ENCODE data around the gene TPP2. TPM values are rescaled to one million over a fixed set of nuclear protein-coding genes. Genes with fewer than 3 reads are reported as not detected.

TPP2 gene
- total RNA-seq, 2 donors from 2014 or later: 41.7 to 49.9 TPM

DNA sequence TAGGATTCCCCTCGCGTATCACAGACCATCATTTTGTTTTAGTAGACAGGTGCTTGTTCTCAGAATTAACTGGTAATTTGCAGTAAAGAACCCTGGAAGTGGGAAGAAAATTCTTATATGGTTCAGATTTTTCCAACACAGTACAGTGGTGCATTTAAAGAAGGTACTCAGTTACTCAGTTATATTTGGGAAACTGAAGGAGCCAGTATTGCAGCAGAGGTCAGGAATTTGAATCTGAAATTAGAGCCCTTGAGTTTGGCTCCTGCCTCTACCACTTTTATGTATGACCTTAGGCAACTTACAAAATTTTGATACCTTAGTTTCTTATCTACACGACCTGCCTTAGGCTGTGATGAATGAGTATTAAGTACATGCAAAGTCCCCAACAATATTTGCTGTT lies 78.3 kb downstream of the TPP2 start:
- Histone ChIP-seq H3K4me3 (no peak overlapping the region), H3K36me3 (peaks cover 24% of the 10 kb centered on the region), H3K27ac (no peak overlapping the region), H3K27me3 (replicated peaks; ENCODE audit: insufficient read depth) (no peaks in the 10 kb centered on the region), H3K4me1 (ENCODE audit: control insufficient read depth in 1 of 2, low read depth in 2 of 2) (no peaks in the 10 kb centered on the region), H3K9me3 (no peaks in the 10 kb centered on the region)
- ATAC-seq (ENCODE audit: insufficient number of reproducible peaks, low FRiP score, low read depth) (no peak), DNase-seq (ENCODE audit: low spot score) (no peak)
- TF ChIP-seq, protein P1, sequence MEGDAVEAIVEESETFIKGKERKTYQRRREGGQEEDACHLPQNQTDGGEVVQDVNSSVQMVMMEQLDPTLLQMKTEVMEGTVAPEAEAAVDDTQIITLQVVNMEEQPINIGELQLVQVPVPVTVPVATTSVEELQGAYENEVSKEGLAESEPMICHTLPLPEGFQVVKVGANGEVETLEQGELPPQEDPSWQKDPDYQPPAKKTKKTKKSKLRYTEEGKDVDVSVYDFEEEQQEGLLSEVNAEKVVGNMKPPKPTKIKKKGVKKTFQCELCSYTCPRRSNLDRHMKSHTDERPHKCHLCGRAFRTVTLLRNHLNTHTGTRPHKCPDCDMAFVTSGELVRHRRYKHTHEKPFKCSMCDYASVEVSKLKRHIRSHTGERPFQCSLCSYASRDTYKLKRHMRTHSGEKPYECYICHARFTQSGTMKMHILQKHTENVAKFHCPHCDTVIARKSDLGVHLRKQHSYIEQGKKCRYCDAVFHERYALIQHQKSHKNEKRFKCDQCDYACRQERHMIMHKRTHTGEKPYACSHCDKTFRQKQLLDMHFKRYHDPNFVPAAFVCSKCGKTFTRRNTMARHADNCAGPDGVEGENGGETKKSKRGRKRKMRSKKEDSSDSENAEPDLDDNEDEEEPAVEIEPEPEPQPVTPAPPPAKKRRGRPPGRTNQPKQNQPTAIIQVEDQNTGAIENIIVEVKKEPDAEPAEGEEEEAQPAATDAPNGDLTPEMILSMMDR (IDR thresholded peaks at IDR 0.05): no peak

DNA sequence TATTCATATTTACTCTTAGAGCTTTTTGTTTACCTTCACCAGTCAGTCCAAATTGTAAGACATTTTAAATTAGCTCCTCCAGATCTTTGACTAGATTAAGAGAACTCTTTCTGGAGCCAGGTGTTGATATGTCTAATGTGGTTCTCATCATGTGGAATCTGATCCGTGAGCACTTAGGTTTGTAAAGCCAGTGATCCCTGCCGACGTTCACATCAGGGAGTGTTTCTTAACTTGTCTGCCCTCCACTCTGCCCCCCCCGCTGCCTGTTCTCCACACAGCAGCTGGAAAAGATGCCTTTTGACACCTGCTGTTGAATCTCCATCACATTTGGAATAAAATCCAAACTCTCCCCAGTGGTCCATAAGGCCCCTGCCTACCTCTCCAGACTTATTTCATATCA lies 80.3 kb downstream of the TPP2 start:
- DNase-seq (ENCODE audit: low spot score) (no peak), ATAC-seq (ENCODE audit: insufficient number of reproducible peaks, low FRiP score, low read depth) (no peak)
- TF ChIP-seq, protein P1 (IDR thresholded peaks at IDR 0.05): no peak
- Histone ChIP-seq H3K4me3 (no peak overlapping the region), H3K27me3 (replicated peaks; ENCODE audit: insufficient read depth) (no peaks in the 10 kb centered on the region), H3K4me1 (ENCODE audit: control insufficient read depth in 1 of 2, low read depth in 2 of 2) (no peaks in the 10 kb centered on the region), H3K36me3 (peaks cover 12% of the 10 kb centered on the region), H3K9me3 (no peaks in the 10 kb centered on the region), H3K27ac (no peak overlapping the region)

DNA sequence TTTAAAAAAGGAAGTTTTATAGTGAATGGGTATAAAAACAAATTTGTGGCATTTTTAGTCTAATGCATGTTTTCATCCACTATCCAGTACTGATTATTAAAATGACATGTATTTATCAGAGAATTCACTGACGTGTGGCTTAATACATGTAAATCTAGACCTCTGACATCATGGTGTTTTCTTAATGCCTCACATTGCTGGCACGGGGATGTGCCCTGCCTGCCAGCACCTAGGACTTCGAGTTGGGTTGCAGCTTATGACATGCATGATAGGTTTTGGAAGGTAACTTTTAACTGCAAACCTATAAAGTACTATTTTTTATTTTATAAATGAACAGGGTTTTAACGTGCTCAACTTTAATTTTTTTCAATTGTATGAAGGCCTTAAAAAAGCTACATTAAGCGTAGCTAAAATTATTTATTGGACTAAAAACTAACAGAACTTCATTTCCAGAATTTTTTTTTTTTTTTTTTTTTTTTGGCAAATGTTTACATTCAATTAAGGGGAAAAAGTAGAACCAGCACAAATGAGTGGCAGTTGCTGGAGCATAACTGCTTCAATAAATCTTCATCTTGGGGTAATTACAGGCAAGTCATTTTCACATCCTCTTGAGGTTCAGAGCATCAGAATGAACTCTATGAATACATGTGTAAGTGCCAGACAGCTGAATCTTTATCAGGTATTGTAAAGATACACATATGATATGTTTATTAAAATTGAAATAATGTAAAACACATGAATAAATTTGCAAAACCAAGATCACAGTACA lies 81.7 kb downstream of the TPP2 start:
- ATAC-seq (ENCODE audit: insufficient number of reproducible peaks, low FRiP score, low read depth): no peak
- Histone ChIP-seq H3K4me1 (ENCODE audit: control insufficient read depth in 1 of 2, low read depth in 2 of 2) (no peaks in the 10 kb centered on the region), H3K27ac (no peak overlapping the region), H3K36me3 (peaks cover 12% of the 10 kb centered on the region), H3K4me3 (no peak overlapping the region), H3K9me3 (no peaks in the 10 kb centered on the region), H3K27me3 (replicated peaks; ENCODE audit: insufficient read depth) (no peaks in the 10 kb centered on the region)
- no peak for DNase-seq (ENCODE audit: low spot score)
- TF ChIP-seq, protein P1 (IDR thresholded peaks at IDR 0.05): no peak

DNA sequence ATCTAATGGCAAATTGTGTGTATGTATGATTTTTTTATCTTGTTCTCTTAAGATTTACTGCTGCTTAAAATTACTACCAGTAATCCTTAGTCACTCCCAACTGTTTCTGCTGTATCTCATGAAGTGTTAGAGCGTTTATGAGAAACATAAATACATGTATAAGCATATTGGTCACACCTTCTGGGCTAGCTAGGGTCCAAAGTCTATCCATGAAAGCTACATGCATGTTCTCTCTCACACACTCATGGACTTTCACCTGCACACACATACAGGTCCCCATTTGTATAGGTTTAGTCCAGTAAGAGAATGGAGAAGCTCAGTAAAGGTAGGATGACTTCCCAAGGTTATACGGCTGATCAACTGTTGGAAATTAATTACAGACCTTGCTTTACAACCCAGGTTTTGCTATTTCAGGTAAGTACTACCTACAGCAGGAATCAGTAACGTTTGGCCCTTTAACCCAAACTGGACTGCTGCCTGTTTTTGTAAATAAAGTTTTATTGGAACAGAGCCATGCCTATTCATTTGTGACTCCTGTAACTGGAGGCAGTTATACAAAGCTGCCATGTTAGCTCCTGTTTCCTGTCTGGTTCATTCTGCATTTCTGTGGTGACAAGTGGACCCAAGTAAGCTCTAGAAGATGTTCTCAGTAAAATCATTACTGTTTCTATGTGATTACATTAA lies 82.8 kb downstream of the TPP2 start:
- no peaks in the 10 kb centered on the region for H3K9me3 ChIP-seq
- ATAC-seq (ENCODE audit: insufficient number of reproducible peaks, low FRiP score, low read depth): no peak
- no peak overlapping the region for H3K27ac ChIP-seq
- H3K4me1 ChIP-seq (ENCODE audit: control insufficient read depth in 1 of 2, low read depth in 2 of 2): no peaks in the 10 kb centered on the region
- TF ChIP-seq, protein P1 (IDR thresholded peaks at IDR 0.05): no peak
- H3K4me3 ChIP-seq: no peak overlapping the region
- no peak for DNase-seq (ENCODE audit: low spot score)
- H3K36me3 ChIP-seq: peaks cover 12% of the 10 kb centered on the region
- H3K27me3 ChIP-seq (replicated peaks; ENCODE audit: insufficient read depth): no peaks in the 10 kb centered on the region

DNA sequence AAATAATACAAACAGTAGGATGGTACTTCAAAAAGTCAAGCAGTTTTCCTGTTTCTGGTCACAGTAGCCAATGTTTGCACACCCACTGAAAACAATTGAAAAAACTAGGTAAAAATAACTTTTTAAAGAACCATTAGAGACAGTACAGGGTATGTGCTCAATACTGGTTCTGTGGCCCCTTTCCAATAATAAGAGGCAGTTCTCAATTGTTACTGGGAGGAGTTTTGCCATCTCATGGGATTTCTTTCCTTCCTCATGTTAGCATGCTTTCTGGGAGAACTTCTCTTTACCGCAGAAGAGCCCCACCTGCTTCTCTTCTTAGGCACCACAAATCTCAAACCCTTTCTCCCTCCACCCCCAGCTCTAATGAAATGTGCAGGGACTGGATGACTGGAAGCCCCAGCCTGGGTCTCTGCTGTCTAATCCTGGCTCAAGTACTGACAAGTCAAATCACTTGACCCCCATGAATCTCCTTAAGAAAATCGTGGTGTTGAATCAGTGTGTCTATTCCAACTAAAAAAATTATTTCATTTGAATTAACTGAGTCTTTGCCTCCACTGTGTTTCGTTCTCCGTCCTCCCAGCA lies 83.4 kb downstream of the TPP2 start:
- Histone ChIP-seq H3K4me1 (ENCODE audit: control insufficient read depth in 1 of 2, low read depth in 2 of 2) (no peaks in the 10 kb centered on the region), H3K27me3 (replicated peaks; ENCODE audit: insufficient read depth) (no peaks in the 10 kb centered on the region), H3K4me3 (no peak overlapping the region), H3K27ac (no peak overlapping the region), H3K36me3 (peaks cover 9% of the 10 kb centered on the region), H3K9me3 (no peaks in the 10 kb centered on the region)
- TF ChIP-seq, protein P1 (IDR thresholded peaks at IDR 0.05): no peak
- ATAC-seq (ENCODE audit: insufficient number of reproducible peaks, low FRiP score, low read depth) (no peak), DNase-seq (ENCODE audit: low spot score) (no peak)

Measured in thoracic aorta (tissue), 2 donors.